ENCODE measurements around the gene LGALS9C.
"Not testable (repeated sequence)": the region's sequence is repeated elsewhere in the genome, so short reads cannot be mapped to it uniquely, and the experiment has no call there.

DNA sequence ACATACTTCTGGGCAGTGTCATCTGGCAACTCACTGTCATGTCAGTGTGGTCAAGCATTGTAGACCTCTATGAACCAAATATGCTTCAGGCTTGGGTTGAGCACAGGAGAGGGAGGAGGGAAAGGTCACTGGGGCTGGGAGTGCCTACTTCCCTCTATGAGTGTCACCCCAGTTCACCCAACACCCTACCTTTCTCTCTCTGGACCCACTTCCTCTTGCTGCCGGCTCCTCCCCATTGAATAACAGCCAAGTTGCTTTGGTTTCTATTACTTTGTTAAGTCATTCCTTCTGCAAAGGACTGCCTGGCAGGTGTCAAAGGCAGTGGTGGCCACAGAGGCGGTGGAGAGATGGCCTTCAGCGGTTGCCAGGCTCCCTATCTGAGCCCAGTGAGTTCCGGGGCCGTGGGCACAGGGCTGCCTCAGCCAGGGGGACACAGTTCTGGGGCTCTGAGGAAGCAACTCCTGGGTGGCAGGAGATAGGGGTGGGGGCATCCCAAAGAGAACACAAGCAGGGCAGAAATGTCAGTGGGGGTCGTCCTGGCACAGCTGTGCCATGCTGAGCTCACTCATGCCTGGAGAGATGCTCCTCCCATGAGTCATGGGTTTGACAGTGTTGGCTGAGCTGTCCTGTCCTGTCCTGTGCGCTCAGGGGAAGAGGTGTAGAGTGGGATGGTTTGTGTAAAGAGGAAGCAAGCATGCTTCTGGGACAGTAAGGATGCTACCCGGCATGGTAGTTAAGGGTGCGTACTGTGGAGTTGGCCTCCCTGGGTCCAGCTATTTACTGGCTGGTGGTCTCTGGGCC is at the start of gene LGALS9C:
- not testable (repeated sequence) for TF ChIP-seq PPARA (CRISPR knock-in tag; IDR thresholded peaks at IDR 0.05; ENCODE audit: borderline replicate concordance); ARNTL (CRISPR knock-in tag; IDR thresholded peaks at IDR 0.05; ENCODE audit: borderline replicate concordance, low read depth); ZFP30 (CRISPR knock-in tag; IDR thresholded peaks at IDR 0.05); TCF4 (CRISPR knock-in tag; IDR thresholded peaks at IDR 0.05; ENCODE audit: borderline replicate concordance); ZC3H10 (CRISPR knock-in tag; IDR thresholded peaks at IDR 0.05); ZNF70 (CRISPR knock-in tag; IDR thresholded peaks at IDR 0.05); ISL1 (CRISPR knock-in tag; IDR thresholded peaks at IDR 0.05); OSR1 (CRISPR knock-in tag; IDR thresholded peaks at IDR 0.05); RARB (CRISPR knock-in tag; IDR thresholded peaks at IDR 0.05); ZFP3 (CRISPR knock-in tag; IDR thresholded peaks at IDR 0.05); ZNF565 (CRISPR knock-in tag; conservative IDR thresholded peaks at IDR 0.05; ENCODE audit: low read depth)
- TF ChIP-seq, protein P1, sequence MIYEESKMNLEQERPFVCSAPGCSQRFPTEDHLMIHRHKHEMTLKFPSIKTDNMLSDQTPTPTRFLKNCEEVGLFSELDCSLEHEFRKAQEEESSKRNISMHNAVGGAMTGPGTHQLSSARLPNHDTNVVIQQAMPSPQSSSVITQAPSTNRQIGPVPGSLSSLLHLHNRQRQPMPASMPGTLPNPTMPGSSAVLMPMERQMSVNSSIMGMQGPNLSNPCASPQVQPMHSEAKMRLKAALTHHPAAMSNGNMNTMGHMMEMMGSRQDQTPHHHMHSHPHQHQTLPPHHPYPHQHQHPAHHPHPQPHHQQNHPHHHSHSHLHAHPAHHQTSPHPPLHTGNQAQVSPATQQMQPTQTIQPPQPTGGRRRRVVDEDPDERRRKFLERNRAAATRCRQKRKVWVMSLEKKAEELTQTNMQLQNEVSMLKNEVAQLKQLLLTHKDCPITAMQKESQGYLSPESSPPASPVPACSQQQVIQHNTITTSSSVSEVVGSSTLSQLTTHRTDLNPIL (CRISPR knock-in tag; IDR thresholded peaks at IDR 0.05; ENCODE audit: low read depth) = not testable (repeated sequence)
- TF ChIP-seq, protein P2, sequence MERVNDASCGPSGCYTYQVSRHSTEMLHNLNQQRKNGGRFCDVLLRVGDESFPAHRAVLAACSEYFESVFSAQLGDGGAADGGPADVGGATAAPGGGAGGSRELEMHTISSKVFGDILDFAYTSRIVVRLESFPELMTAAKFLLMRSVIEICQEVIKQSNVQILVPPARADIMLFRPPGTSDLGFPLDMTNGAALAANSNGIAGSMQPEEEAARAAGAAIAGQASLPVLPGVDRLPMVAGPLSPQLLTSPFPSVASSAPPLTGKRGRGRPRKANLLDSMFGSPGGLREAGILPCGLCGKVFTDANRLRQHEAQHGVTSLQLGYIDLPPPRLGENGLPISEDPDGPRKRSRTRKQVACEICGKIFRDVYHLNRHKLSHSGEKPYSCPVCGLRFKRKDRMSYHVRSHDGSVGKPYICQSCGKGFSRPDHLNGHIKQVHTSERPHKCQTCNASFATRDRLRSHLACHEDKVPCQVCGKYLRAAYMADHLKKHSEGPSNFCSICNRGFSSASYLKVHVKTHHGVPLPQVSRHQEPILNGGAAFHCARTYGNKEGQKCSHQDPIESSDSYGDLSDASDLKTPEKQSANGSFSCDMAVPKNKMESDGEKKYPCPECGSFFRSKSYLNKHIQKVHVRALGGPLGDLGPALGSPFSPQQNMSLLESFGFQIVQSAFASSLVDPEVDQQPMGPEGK (CRISPR knock-in tag; IDR thresholded peaks at IDR 0.05; ENCODE audit: borderline replicate concordance) = not testable (repeated sequence)
- TF ChIP-seq, protein P3, sequence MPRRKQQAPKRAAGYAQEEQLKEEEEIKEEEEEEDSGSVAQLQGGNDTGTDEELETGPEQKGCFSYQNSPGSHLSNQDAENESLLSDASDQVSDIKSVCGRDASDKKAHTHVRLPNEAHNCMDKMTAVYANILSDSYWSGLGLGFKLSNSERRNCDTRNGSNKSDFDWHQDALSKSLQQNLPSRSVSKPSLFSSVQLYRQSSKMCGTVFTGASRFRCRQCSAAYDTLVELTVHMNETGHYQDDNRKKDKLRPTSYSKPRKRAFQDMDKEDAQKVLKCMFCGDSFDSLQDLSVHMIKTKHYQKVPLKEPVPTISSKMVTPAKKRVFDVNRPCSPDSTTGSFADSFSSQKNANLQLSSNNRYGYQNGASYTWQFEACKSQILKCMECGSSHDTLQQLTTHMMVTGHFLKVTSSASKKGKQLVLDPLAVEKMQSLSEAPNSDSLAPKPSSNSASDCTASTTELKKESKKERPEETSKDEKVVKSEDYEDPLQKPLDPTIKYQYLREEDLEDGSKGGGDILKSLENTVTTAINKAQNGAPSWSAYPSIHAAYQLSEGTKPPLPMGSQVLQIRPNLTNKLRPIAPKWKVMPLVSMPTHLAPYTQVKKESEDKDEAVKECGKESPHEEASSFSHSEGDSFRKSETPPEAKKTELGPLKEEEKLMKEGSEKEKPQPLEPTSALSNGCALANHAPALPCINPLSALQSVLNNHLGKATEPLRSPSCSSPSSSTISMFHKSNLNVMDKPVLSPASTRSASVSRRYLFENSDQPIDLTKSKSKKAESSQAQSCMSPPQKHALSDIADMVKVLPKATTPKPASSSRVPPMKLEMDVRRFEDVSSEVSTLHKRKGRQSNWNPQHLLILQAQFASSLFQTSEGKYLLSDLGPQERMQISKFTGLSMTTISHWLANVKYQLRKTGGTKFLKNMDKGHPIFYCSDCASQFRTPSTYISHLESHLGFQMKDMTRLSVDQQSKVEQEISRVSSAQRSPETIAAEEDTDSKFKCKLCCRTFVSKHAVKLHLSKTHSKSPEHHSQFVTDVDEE (CRISPR knock-in tag; IDR thresholded peaks at IDR 0.05) = not testable (repeated sequence)

All from SK-N-SH treated with all-trans-retinoic acid at 6 μM for 48 hours (cell line).